ENCODE data around the gene ZNF536. TPM values are rescaled to one million over a fixed set of nuclear protein-coding genes. Genes with fewer than 3 reads are reported as not detected.

ZNF536 gene
- total and polyA plus RNA-seq, 2 donors from 2014 or later, result 0.19 to 0.25 TPM

- Histone ChIP-seq H3K9ac (ENCODE audit: low read length in 3 of 3) (no peak overlapping the region), H3K4me3 (ENCODE audit: low read length in 3 of 3) (no peak overlapping the region), H3K36me3 (ENCODE audit: control insufficient read depth in 2 of 3, insufficient read depth in 3 of 3, low read length in 3 of 3) (no peaks in the 10 kb centered on the region), H3K27ac (ENCODE audit: low read depth in 2 of 2, low read length in 2 of 2) (no peak overlapping the region), H3K4me1 (ENCODE audit: control insufficient read depth in 2 of 3, insufficient read depth in 2 of 3, low read depth in 1 of 3, low read length in 3 of 3) (no peaks in the 10 kb centered on the region), H3K9me3 (ENCODE audit: control insufficient read depth in 2 of 3, insufficient read depth in 1 of 3, low read length in 3 of 3) (no peaks in the 10 kb centered on the region), H3K27me3 (ENCODE audit: control insufficient read depth, insufficient read depth, low read length) (no peaks in the 10 kb centered on the region)
- intact Hi-C loops (cut with DNase I), result no loop called here
- DNase-seq, result no peak
- TF ChIP-seq, protein P1, sequence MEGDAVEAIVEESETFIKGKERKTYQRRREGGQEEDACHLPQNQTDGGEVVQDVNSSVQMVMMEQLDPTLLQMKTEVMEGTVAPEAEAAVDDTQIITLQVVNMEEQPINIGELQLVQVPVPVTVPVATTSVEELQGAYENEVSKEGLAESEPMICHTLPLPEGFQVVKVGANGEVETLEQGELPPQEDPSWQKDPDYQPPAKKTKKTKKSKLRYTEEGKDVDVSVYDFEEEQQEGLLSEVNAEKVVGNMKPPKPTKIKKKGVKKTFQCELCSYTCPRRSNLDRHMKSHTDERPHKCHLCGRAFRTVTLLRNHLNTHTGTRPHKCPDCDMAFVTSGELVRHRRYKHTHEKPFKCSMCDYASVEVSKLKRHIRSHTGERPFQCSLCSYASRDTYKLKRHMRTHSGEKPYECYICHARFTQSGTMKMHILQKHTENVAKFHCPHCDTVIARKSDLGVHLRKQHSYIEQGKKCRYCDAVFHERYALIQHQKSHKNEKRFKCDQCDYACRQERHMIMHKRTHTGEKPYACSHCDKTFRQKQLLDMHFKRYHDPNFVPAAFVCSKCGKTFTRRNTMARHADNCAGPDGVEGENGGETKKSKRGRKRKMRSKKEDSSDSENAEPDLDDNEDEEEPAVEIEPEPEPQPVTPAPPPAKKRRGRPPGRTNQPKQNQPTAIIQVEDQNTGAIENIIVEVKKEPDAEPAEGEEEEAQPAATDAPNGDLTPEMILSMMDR (IDR thresholded peaks at IDR 0.05; ENCODE audit: borderline replicate concordance, extremely low read depth, insufficient read depth), result no peak
- no peak for FAIRE-seq
Measured at GRCh38 chr19:30566681-30567420, 194.7 kb downstream of the ZNF536 start.

DNA sequence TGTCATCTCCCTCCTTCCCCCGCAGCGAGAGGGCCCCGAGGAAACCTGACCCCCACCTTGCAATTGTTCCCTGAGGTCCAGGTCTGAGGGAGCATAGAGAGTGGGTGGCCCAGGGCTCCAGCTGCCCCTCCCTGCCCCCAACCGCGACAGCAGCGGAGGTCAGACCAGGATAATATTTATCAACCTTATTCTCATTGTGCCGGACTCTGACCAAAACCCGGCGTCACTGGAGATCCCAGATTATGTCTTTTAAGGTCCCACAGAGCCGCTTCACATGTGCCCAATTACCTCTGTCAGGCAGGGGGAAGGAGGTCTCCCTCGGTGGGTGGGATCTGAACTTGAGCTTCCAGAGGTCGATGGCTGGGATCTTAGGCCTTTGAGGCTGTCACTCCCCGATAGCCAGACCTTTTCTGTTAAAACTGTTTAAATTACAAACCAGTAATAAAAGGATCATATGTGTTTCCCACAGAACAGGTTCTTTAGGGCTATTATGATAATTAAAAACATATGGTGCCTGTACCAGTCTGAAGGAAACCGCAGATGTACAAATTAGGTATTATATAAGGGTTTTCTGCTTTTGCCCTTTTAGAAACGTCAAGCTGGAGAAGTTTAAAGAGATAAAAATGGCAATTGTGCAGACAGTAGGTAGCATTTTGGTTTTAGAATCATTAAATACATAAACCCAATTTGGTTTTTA is 195.5 kb downstream of the ZNF536 start:
- Histone ChIP-seq H3K4me1 (ENCODE audit: control insufficient read depth in 2 of 3, insufficient read depth in 2 of 3, low read depth in 1 of 3, low read length in 3 of 3) (no peaks in the 10 kb centered on the region), H3K27ac (ENCODE audit: low read depth in 2 of 2, low read length in 2 of 2) (no peak overlapping the region), H3K27me3 (ENCODE audit: control insufficient read depth, insufficient read depth, low read length) (no peaks in the 10 kb centered on the region), H3K9ac (ENCODE audit: low read length in 3 of 3) (no peak overlapping the region), H3K36me3 (ENCODE audit: control insufficient read depth in 2 of 3, insufficient read depth in 3 of 3, low read length in 3 of 3) (no peaks in the 10 kb centered on the region), H3K9me3 (ENCODE audit: control insufficient read depth in 2 of 3, insufficient read depth in 1 of 3, low read length in 3 of 3) (no peaks in the 10 kb centered on the region), H3K4me3 (ENCODE audit: low read length in 3 of 3) (no peak overlapping the region)
- DNase-seq, result no peak
- no peak for FAIRE-seq
- TF ChIP-seq, protein P1 (IDR thresholded peaks at IDR 0.05; ENCODE audit: borderline replicate concordance, extremely low read depth, insufficient read depth), result no peak
- intact Hi-C loops (cut with DNase I), result no loop called here

- DNase-seq, result no peak
- no peak for FAIRE-seq
- no peak overlapping the region for H3K27ac ChIP-seq (ENCODE audit: low read depth in 2 of 2, low read length in 2 of 2)
- TF ChIP-seq, protein P1 (IDR thresholded peaks at IDR 0.05; ENCODE audit: borderline replicate concordance, extremely low read depth, insufficient read depth), result no peak
- intact Hi-C loops (cut with DNase I), result no loop called here
- H3K36me3 ChIP-seq (ENCODE audit: control insufficient read depth in 2 of 3, insufficient read depth in 3 of 3, low read length in 3 of 3), result no peaks in the 10 kb centered on the region
- H3K4me1 ChIP-seq (ENCODE audit: control insufficient read depth in 2 of 3, insufficient read depth in 2 of 3, low read depth in 1 of 3, low read length in 3 of 3), result no peaks in the 10 kb centered on the region
- no peak overlapping the region for H3K9ac ChIP-seq (ENCODE audit: low read length in 3 of 3)
- no peak overlapping the region for H3K4me3 ChIP-seq (ENCODE audit: low read length in 3 of 3)
- H3K9me3 ChIP-seq (ENCODE audit: control insufficient read depth in 2 of 3, insufficient read depth in 1 of 3, low read length in 3 of 3), result no peaks in the 10 kb centered on the region
- H3K27me3 ChIP-seq (ENCODE audit: control insufficient read depth, insufficient read depth, low read length), result no peaks in the 10 kb centered on the region
Measured at GRCh38 chr19:30570194-30570593, 198.0 kb downstream of the ZNF536 start.
